HEK293T (cell line): ENCODE measurements around the gene MYOZ3.

Experiments
- ARNT ChIP-seq: fragments of 450-650 bp; IDR thresholded peaks from 2 replicates; pipeline ENCODE4 v1.6.1; 2017; ENCODE audit warnings: mild to moderate bottlenecking
- FOXM1 ChIP-seq: fragments of 450-650 bp; IDR thresholded peaks from 2 replicates; pipeline ENCODE4 v1.6.1; 2017; ENCODE audit warnings: mild to moderate bottlenecking, borderline replicate concordance
- NFRKB ChIP-seq: fragments of 450-650 bp; IDR thresholded peaks from 2 replicates; pipeline ENCODE4 v1.6.1; 2016; ENCODE audit warnings: mild to moderate bottlenecking, moderate library complexity
- SUZ12 ChIP-seq: fragments of 450-650 bp; IDR thresholded peaks from 2 replicates; pipeline ENCODE4 v1.6.1; 2016; ENCODE audit warnings: mild to moderate bottlenecking
- TARDBP ChIP-seq: fragments of 450-650 bp; IDR thresholded peaks from 2 replicates; pipeline ENCODE4 v1.6.1; 2016
- ZNF384 ChIP-seq: fragments of 450-650 bp; IDR thresholded peaks from 2 replicates; pipeline ENCODE4 v1.6.1; 2016

DNA sequence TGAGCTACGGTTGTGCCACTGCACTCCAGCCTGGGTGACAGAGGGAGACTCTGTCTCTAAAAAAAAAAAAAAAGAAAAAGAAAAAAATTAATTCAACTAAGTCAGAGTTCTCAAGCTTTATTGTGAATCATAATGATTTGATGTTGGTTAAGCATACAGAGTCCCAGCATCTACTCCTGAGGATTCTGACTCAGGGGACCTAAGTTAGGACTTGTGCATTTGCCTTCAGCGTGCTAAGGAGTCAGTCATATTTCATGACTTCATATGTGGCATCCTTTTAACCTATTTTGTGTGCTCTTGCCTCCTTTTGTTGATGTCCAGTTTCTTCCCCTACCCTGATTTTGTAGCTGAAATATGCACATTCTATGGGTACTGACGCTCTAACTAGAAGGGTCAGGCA is 2.9 kb downstream of the MYOZ3 start:
- TF ChIP-seq ZNF384 (no peak), FOXM1 (no peak), ARNT (no peak), SUZ12 (no peak), NFRKB (no peak), TARDBP (no peak)
